Measurements from ENCODE around the gene KIRREL1.
"Not testable (repeated sequence)": the region's sequence is repeated elsewhere in the genome, so short reads cannot be mapped to it uniquely, and the experiment has no call there.

KIRREL1 gene

GRCh38 chr1:158112994-158113758 lies 119.7 kb downstream of the KIRREL1 start:
- peak; percentile 32 for DNase-seq

- no peak for DNase-seq
Observed at GRCh38 chr1:158113759-158114127, 120.3 kb downstream of the KIRREL1 start.

- no peak for DNase-seq
Observed at GRCh38 chr1:158115126-158115525, 121.7 kb downstream of the KIRREL1 start.

GRCh38 chr1:158116311-158117167 lies 123.1 kb downstream of the KIRREL1 start:
- DNase-seq = no peak

- DNase-seq = peak; percentile 61
Observed at GRCh38 chr1:158117854-158118704, 124.6 kb downstream of the KIRREL1 start.

GRCh38 chr1:158118713-158119402 lies 125.4 kb downstream of the KIRREL1 start:
- no peak for DNase-seq

GRCh38 chr1:158119976-158120653 lies 126.7 kb downstream of the KIRREL1 start:
- no peak for DNase-seq

- DNase-seq = peak; percentile 56
Observed at GRCh38 chr1:158121604-158122254, 128.3 kb downstream of the KIRREL1 start.

GRCh38 chr1:158122833-158123388 lies 129.5 kb downstream of the KIRREL1 start:
- no peak for DNase-seq

GRCh38 chr1:158124034-158124433 lies 130.6 kb downstream of the KIRREL1 start:
- DNase-seq = no peak

- DNase-seq = peak; percentile 95
Observed at GRCh38 chr1:158124999-158125398, 131.6 kb downstream of the KIRREL1 start.

- no peak for DNase-seq
Observed at GRCh38 chr1:158126425-158126824, 133.0 kb downstream of the KIRREL1 start.

GRCh38 chr1:158128531-158128930 lies 135.1 kb downstream of the KIRREL1 start:
- not testable (repeated sequence) for DNase-seq

- DNase-seq = no peak
Observed at GRCh38 chr1:158131217-158131616, 137.8 kb downstream of the KIRREL1 start.

GRCh38 chr1:158140764-158141192 lies 147.3 kb downstream of the KIRREL1 start:
- DNase-seq = no peak

GRCh38 chr1:158145173-158145719 lies 151.8 kb downstream of the KIRREL1 start:
- peak; percentile 14 for DNase-seq

GRCh38 chr1:158146165-158146564 lies 152.7 kb downstream of the KIRREL1 start:
- peak; percentile 8 for DNase-seq

GRCh38 chr1:158146739-158147138 lies 153.3 kb downstream of the KIRREL1 start:
- DNase-seq = no peak

GRCh38 chr1:158147401-158147800 lies 154.0 kb downstream of the KIRREL1 start:
- no peak for DNase-seq

- no peak for DNase-seq
Observed at GRCh38 chr1:158147869-158148268, 154.4 kb downstream of the KIRREL1 start.

- DNase-seq = no peak
Observed at GRCh38 chr1:158148468-158148867, 155.0 kb downstream of the KIRREL1 start.

Data from fibroblast of upper back skin (primary cell).